Measurements from ENCODE around the gene SIPA1L3. TPM values are rescaled to one million over a fixed set of nuclear protein-coding genes. Genes with fewer than 3 reads are reported as not detected.

SIPA1L3 gene
- total RNA-seq, 1 donor from 2014 or later, result 27.1 TPM

- no peak overlapping the region for H3K27ac ChIP-seq
- intact Hi-C loops (cut with DNase I), result no loop called here
- no peaks in the 10 kb centered on the region for H3K4me1 ChIP-seq
- no peaks in the 10 kb centered on the region for H3K9me3 ChIP-seq
- H3K4me3 ChIP-seq, result no peak overlapping the region
- H3K27me3 ChIP-seq, result no peaks in the 10 kb centered on the region
- no peak for DNase-seq (ENCODE audit: low spot score in 2 of 2)
- TF ChIP-seq, protein P1, sequence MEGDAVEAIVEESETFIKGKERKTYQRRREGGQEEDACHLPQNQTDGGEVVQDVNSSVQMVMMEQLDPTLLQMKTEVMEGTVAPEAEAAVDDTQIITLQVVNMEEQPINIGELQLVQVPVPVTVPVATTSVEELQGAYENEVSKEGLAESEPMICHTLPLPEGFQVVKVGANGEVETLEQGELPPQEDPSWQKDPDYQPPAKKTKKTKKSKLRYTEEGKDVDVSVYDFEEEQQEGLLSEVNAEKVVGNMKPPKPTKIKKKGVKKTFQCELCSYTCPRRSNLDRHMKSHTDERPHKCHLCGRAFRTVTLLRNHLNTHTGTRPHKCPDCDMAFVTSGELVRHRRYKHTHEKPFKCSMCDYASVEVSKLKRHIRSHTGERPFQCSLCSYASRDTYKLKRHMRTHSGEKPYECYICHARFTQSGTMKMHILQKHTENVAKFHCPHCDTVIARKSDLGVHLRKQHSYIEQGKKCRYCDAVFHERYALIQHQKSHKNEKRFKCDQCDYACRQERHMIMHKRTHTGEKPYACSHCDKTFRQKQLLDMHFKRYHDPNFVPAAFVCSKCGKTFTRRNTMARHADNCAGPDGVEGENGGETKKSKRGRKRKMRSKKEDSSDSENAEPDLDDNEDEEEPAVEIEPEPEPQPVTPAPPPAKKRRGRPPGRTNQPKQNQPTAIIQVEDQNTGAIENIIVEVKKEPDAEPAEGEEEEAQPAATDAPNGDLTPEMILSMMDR (IDR thresholded peaks at IDR 0.05), result no peak
- peaks cover 5 to 23% of the 10 kb centered on the region in 2 donors for H3K36me3 ChIP-seq
These were observed 242.7 kb downstream of the SIPA1L3 start for GRCh38 chr19:38149661-38150061.

DNA sequence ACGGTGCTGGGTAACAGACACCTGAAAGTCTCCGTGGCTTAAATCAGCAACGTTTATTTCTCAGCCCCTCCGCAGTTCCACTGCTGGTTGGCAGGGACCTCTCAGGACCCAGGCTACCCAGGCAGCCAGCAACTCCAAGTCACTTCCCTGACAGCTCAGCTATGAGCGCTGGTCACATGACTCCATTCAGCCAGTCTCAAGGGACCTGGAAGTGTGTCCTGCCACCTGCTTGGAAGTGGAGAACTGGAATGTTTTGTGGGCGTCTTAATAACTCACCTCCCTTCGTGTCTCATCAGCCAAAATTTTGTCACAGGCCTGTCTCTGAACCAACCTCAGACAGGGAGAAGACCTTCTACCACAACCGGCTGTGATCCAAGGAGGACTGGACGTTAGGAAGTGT, 244.2 kb downstream of the SIPA1L3 start:
- Histone ChIP-seq H3K4me3 (no peak overlapping the region), H3K9me3 (no peaks in the 10 kb centered on the region), H3K27ac (no peak overlapping the region), H3K27me3 (no peaks in the 10 kb centered on the region), H3K4me1 (no peaks in the 10 kb centered on the region), H3K36me3 (peaks cover 5 to 23% of the 10 kb centered on the region in 2 donors)
- TF ChIP-seq, protein P1 (IDR thresholded peaks at IDR 0.05), result no peak
- intact Hi-C loops (cut with DNase I), result no loop called here
- DNase-seq (ENCODE audit: low spot score in 2 of 2), result no peak

DNA sequence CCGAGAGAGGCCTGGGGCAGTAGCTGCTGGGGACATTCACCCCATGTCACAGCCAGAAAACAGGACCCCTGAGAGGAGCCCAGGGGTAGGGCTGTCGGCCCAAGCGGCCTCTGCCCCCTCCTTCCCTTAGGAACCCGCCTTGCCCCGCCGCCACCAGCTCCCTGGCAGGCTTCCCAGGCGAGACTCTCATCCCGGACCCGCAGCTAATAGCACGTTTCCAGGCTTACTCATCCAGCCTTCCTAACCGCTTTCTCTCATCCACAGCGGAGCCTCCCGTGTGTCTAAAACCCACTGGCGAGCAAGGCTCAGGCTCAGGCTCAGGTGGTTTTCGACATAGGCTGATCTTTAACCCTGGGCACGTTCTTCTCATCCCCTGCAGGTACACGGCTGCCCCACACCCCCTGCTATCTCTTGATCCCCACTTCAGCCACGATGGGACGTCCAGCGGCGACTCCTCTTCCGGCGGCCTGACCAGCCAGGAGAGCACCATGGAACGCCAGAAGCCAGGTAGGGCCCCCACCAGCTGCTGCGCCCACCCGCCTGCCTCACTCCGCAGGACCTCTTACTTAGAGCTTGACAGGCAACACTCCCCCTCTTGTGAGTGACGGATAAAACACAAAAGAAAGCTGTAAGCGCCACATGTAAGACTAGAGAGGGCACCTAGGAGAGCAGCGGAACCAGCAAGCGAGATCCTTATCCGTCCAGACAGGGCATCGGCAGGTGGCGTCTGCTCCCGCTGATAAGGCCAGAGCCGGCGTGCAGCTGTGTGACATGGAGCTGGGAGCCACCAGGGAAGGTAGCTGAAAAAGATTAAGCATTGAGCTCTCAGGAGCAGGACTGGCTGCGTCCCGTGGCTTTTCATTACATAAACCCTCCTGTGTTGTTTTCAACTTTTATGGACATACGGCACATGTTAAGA, 245.7 kb downstream of the SIPA1L3 start:
- Histone ChIP-seq H3K36me3 (peaks cover 5 to 23% of the 10 kb centered on the region in 2 donors), H3K4me1 (no peaks in the 10 kb centered on the region), H3K27me3 (no peaks in the 10 kb centered on the region), H3K9me3 (no peaks in the 10 kb centered on the region), H3K4me3 (no peak overlapping the region), H3K27ac (no peak overlapping the region)
- intact Hi-C loops (cut with DNase I), result no loop called here
- TF ChIP-seq, protein P1 (IDR thresholded peaks at IDR 0.05), result no peak
- no peak for DNase-seq (ENCODE audit: low spot score in 2 of 2)

DNA sequence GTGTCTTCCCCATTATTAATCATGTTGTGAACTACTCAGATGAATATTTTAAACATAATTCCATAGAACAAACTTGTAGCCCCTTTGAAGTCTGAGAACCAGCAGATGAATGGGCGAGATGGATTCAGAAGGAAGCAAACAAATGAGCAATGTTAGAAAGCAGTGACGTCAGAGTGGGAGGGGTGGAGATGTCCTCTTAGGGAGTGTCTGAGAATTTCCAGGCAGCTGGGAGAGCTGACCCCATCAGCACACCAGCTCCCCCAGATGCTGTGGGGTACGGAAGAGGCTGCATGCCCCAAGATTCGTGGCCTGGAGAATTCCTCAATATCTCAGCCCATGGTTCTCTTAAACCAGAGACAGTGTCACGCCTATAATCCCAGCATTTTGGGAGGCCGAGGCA, 248.4 kb downstream of the SIPA1L3 start:
- H3K9me3 ChIP-seq, result no peaks in the 10 kb centered on the region
- TF ChIP-seq, protein P1 (IDR thresholded peaks at IDR 0.05), result no peak
- H3K27ac ChIP-seq, result no peak overlapping the region
- H3K4me1 ChIP-seq, result no peaks in the 10 kb centered on the region
- H3K36me3 ChIP-seq, result peaks cover 5 to 23% of the 10 kb centered on the region in 2 donors
- no peaks in the 10 kb centered on the region for H3K27me3 ChIP-seq
- intact Hi-C loops (cut with DNase I), result no loop called here
- H3K4me3 ChIP-seq, result no peak overlapping the region
- DNase-seq (ENCODE audit: low spot score in 2 of 2), result no peak

DNA sequence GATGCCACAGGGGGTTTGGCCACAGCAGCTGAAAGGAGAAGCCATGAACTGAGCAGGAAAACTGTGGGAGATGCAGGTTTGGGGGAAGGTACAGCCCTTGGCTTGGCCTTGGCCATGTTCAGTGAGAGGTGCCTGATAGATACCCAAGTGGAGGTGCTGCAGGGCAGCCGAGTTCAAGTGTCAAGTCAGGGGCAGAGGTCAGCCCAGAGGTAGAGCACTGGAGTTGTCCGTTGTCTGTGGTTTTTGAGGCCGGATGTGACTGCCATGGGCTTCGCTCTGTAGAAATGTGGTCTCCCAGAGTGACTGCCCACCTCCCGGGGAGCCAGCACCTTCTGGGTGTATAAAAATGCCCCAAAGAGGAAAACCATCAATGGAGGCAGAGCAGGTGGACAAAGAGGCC, 251.7 kb downstream of the SIPA1L3 start:
- peaks cover 9 to 13% of the 10 kb centered on the region in 2 donors for H3K9me3 ChIP-seq
- intact Hi-C loops (cut with DNase I), result no loop called here
- no peak overlapping the region for H3K4me3 ChIP-seq
- peaks cover 21 to 26% of the 10 kb centered on the region in 2 donors for H3K36me3 ChIP-seq
- H3K27ac ChIP-seq, result no peak overlapping the region
- no peaks in the 10 kb centered on the region for H3K27me3 ChIP-seq
- TF ChIP-seq, protein P1 (IDR thresholded peaks at IDR 0.05), result no peak
- no peaks in the 10 kb centered on the region for H3K4me1 ChIP-seq
- no peak for DNase-seq (ENCODE audit: low spot score in 2 of 2)
